K562 (cell line): ENCODE data around the gene MEX3D. TPM values are rescaled to one million over a fixed set of nuclear protein-coding genes. Genes with fewer than 3 reads are reported as not detected.
A peak's percentile ranks its signal among the peaks of the same experiment; 100 is the strongest.

Experiments used
- CBX3 ChIP-seq, 2 experiments: IDR thresholded peaks; 1 replicate in 1 of 2; 2 replicates in 1 of 2; pipeline ENCODE4 v1.6.1; 2012; ENCODE audit warnings: inconsistent platforms in 2 of 2, low read length in 2 of 2, borderline replicate concordance in 1 of 2, control low read depth in 1 of 2
- COPS2 ChIP-seq: fragments of 450-650 bp; conservative IDR thresholded peaks from 2 replicates; pipeline ENCODE4 v1.6.1; 2016; ENCODE audit warnings: mild to moderate bottlenecking, moderate library complexity
- KDM4B ChIP-seq, 2 experiments: fragments of 450-650 bp in 1 of 2; sonication (generic) in 1 of 2; IDR thresholded peaks; 2 replicates each; pipeline ENCODE4 v1.6.1; 2016 to 2017; ENCODE audit warnings: borderline replicate concordance in 2 of 2, antibody characterized with exemption in 1 of 2, low read depth in 1 of 2, mild to moderate bottlenecking in 1 of 2
- POLR2B ChIP-seq: fragments of 450-650 bp; IDR thresholded peaks from 2 replicates; pipeline ENCODE4 v1.6.1; 2018; ENCODE audit warnings: low read depth; ENCODE audit not compliant: partially characterized antibody
- SMAD4 ChIP-seq: fragments of 250-450 bp; sonication (Bioruptor Pico); conservative IDR thresholded peaks from 2 replicates; pipeline ENCODE4 v1.8.0; 2021; ENCODE audit warnings: inconsistent platforms, mild to moderate bottlenecking, moderate library complexity
- STAT6 ChIP-seq: sonication (generic); formaldehyde crosslinking; IDR thresholded peaks from 2 replicates; pipeline ENCODE4 v1.8.1; 2023; ENCODE audit warnings: mild to moderate bottlenecking, missing genetic modification reagents
- TFE3 ChIP-seq: fragments of 450-650 bp; formaldehyde crosslinking; IDR thresholded peaks from 2 replicates; pipeline ENCODE4 v1.4.0; 2020; ENCODE audit warnings: mild to moderate bottlenecking, mixed read lengths
- YY1 ChIP-seq, 3 experiments: IDR thresholded peaks; 2 replicates each; pipeline ENCODE4 v1.6.1; 2011; ENCODE audit warnings: low read length in 2 of 3, mild to moderate bottlenecking in 2 of 3, moderate library complexity in 2 of 3, borderline replicate concordance in 1 of 3, control low read depth in 1 of 3, low read depth in 1 of 3; ENCODE audit not compliant: insufficient read depth in 3 of 3, insufficient replicate concordance in 2 of 3, control insufficient read depth in 1 of 3, insufficient read length in 1 of 3; ENCODE audit errors: extremely low read depth in 1 of 3
- ZBTB33 ChIP-seq: sonication (generic); formaldehyde crosslinking; IDR thresholded peaks from 2 replicates; pipeline ENCODE4 v1.8.1; 2023; ENCODE audit warnings: mild to moderate bottlenecking, missing genetic modification reagents
- ZFP36 ChIP-seq: fragments of 150-350 bp; IDR thresholded peaks from 2 replicates; pipeline ENCODE4 v1.6.1; 2018; ENCODE audit warnings: low read length, low read depth; ENCODE audit not compliant: partially characterized antibody
- ZNF518B ChIP-seq: fragments of 250-450 bp; sonication (Bioruptor Pico); IDR thresholded peaks from 2 replicates; pipeline ENCODE4 v1.5.0; 2021; ENCODE audit warnings: mild to moderate bottlenecking, moderate library complexity
- ZNF79 ChIP-seq: fragments of 250-450 bp; sonication (Bioruptor Pico); IDR thresholded peaks from 2 replicates; pipeline ENCODE4 v1.4.0; 2020; ENCODE audit warnings: low read depth, mild to moderate bottlenecking, moderate library complexity
- polyA plus RNA-seq, 8 experiments: library from polyadenylated mRNA; depleted of rRNA in 4 of 8; stranded (reverse) in 5 of 8; unstranded in 3 of 8; fragments of >200 nt; fragmentation: Nextera tagmentation in 2 of 8; fragmentation: Illumina TruSeq in 1 of 8; extraction: Ambion mirVana in 2 of 8; extraction: Trizol in 1 of 8; gene quantifications; 2 replicates each; pipeline versions ENCODE4 v1.2.1 to v1.2.3, GENCODE V29; 2011 to 2014; ENCODE audit warnings: inconsistent platforms in 1 of 8, missing spikeins in 1 of 8
- total RNA-seq, 7 experiments: library from RNA; depleted of rRNA in 6 of 7; stranded (reverse); fragments of >200 nt in 6 of 7; fragmentation: Illumina TruSeq in 2 of 7; extraction: Trizol in 2 of 7; gene quantifications; 2 replicates each; pipeline versions ENCODE4 v1.2.1 to v1.2.3, GENCODE V29; 2011 to 2021; ENCODE audit warnings: low replicate concordance in 1 of 7

The MEX3D gene
- total and polyA plus RNA-seq, 9 of the 15 experiments (the other 6 are each of a cell fraction or from before 2014, with no cell fraction given), result 1.7 to 39.3 (median 5.7) TPM

GRCh38 chr19:1592024-1592754, 24.1 kb upstream of the MEX3D start (continued):
- TF ChIP-seq TFE3 (CRISPR knock-in tag) (no peak), SMAD4 (peak; percentile 48; the same call in 1 of the 2 replicates), POLR2B (peak; percentile 80), COPS2 (no peak), ZNF79 (CRISPR knock-in tag) (no peak), ZNF518B (no peak), CBX3 (IDR thresholded peaks at IDR 0.05; ENCODE audit: borderline replicate concordance in 1 of 2, low read length in 2 of 2) (no peak), KDM4B (IDR thresholded peaks at IDR 0.05; ENCODE audit: borderline replicate concordance in 2 of 2, low read depth in 1 of 2) (no peak), ZBTB33 (CRISPR knock-in tag) (no peak), YY1 (IDR thresholded peaks at IDR 0.05; ENCODE audit: borderline replicate concordance in 1 of 3, control insufficient read depth in 1 of 3, extremely low read depth in 1 of 3, insufficient read depth in 3 of 3, insufficient read length in 1 of 3, insufficient replicate concordance in 2 of 3, low read depth in 1 of 3, low read length in 2 of 3) (peak in 1 of 3 experiments; percentile 65), ZFP36 (no peak), STAT6 (CRISPR knock-in tag) (no peak)
